H9 (cell line): ENCODE results near the gene ABCG2. TPM values are rescaled to one million over a fixed set of nuclear protein-coding genes. Genes with fewer than 3 reads are reported as not detected.

Experiments
- DNase-seq: peaks from one replicate; pipeline ENCODE4 v3.0.0-alpha.2; 2017
- H2AFZ ChIP-seq: one replicate; pipeline ENCODE4 v1.6.1; 2013; ENCODE audit warnings: mild to moderate bottlenecking, low read length, control low read depth, moderate library complexity
- H2AK5ac ChIP-seq: 2 replicates; pipeline ENCODE4 v1.6.1; 2013; ENCODE audit warnings: low read length, control low read depth, mixed read lengths; ENCODE audit not compliant: insufficient read length
- H2BK120ac ChIP-seq: one replicate; pipeline ENCODE4 v1.6.1; 2013; ENCODE audit warnings: low read depth, mild to moderate bottlenecking, low read length, control low read depth, inconsistent platforms; ENCODE audit not compliant: poor library complexity, severe bottlenecking
- H2BK12ac ChIP-seq: 2 replicates; pipeline ENCODE4 v1.6.1; 2013; ENCODE audit warnings: low read length, control low read depth, mixed read lengths, low read depth; ENCODE audit not compliant: insufficient read length
- H2BK15ac ChIP-seq: 2 replicates; pipeline ENCODE4 v1.6.1; 2013; ENCODE audit warnings: low read depth, low read length, control low read depth
- H2BK20ac ChIP-seq: one replicate; pipeline ENCODE4 v1.6.1; 2013; ENCODE audit warnings: low read depth, mild to moderate bottlenecking, low read length, control low read depth, inconsistent platforms; ENCODE audit not compliant: poor library complexity, severe bottlenecking
- H2BK5ac ChIP-seq: 2 replicates; pipeline ENCODE4 v1.6.1; 2013; ENCODE audit warnings: low read length, control low read depth, mixed read lengths; ENCODE audit not compliant: insufficient read length
- H3K14ac ChIP-seq: 2 replicates; pipeline ENCODE4 v1.6.1; 2013; ENCODE audit warnings: low read length, control low read depth; ENCODE audit not compliant: insufficient read depth
- H3K18ac ChIP-seq: 2 replicates; pipeline ENCODE4 v1.6.1; 2013; ENCODE audit warnings: low read depth, mild to moderate bottlenecking, mixed read lengths, low read length, control low read depth; ENCODE audit not compliant: insufficient read length
- H3K23ac ChIP-seq: 2 replicates; pipeline ENCODE4 v1.6.1; 2013; ENCODE audit warnings: low read length, control low read depth, mixed read lengths, low read depth; ENCODE audit not compliant: insufficient read length
- H3K23me2 ChIP-seq: 2 replicates; pipeline ENCODE4 v1.6.1; 2013; ENCODE audit warnings: low read depth, mild to moderate bottlenecking, mixed read lengths, low read length, control low read depth; ENCODE audit not compliant: insufficient read length, poor library complexity, severe bottlenecking
- H3K27ac ChIP-seq: 2 replicates; pipeline ENCODE4 v1.5.1; 2013; ENCODE audit warnings: low read length, control low read depth, mixed read lengths, low read depth; ENCODE audit not compliant: insufficient read length
- H3K27me3 ChIP-seq: 2 replicates; pipeline ENCODE4 v1.6.1; 2013; ENCODE audit warnings: low read length, control low read depth, inconsistent platforms; ENCODE audit not compliant: insufficient read depth
- H3K4ac ChIP-seq: 2 replicates; pipeline ENCODE4 v1.6.1; 2013; ENCODE audit warnings: low read depth, mild to moderate bottlenecking, control low read depth, inconsistent platforms, low read length, moderate library complexity
- H3K4me1 ChIP-seq: 2 replicates; pipeline ENCODE4 v1.6.1; 2013; ENCODE audit warnings: low read length, control low read depth, inconsistent platforms; ENCODE audit not compliant: insufficient read depth
- H3K4me2 ChIP-seq: 2 replicates; pipeline ENCODE4 v1.6.1; 2013; ENCODE audit warnings: low read length, control low read depth, mixed read lengths; ENCODE audit not compliant: insufficient read length, insufficient read depth
- H3K56ac ChIP-seq: 2 replicates; pipeline ENCODE4 v1.6.1; 2013; ENCODE audit warnings: low read depth, mild to moderate bottlenecking, mixed read lengths, low read length, control low read depth; ENCODE audit not compliant: insufficient read length
- H3K79me1 ChIP-seq: 2 replicates; pipeline ENCODE4 v1.6.1; 2013; ENCODE audit warnings: low read depth, mild to moderate bottlenecking, moderate library complexity, low read length, control low read depth, inconsistent platforms; ENCODE audit not compliant: insufficient read depth, poor library complexity, severe bottlenecking
- H3K79me2 ChIP-seq: 2 replicates; pipeline ENCODE4 v1.6.1; 2013; ENCODE audit warnings: low read length, control low read depth, inconsistent platforms; ENCODE audit not compliant: insufficient read depth
- H3K9ac ChIP-seq: 2 replicates; pipeline ENCODE4 v1.6.1; 2013; ENCODE audit warnings: low read length, control low read depth, mixed read lengths; ENCODE audit not compliant: insufficient read length; ENCODE audit errors: extremely low read depth
- H3K9me3 ChIP-seq: one replicate; pipeline ENCODE4 v1.6.1; 2013; ENCODE audit warnings: low read depth, low read length, inconsistent platforms; ENCODE audit not compliant: control insufficient read depth
- H3T11ph ChIP-seq: one replicate; pipeline ENCODE4 v1.6.1; 2013; ENCODE audit warnings: mild to moderate bottlenecking, low read length, control low read depth, inconsistent platforms
- H4K20me1 ChIP-seq: one replicate; pipeline ENCODE4 v1.6.1; 2013; ENCODE audit not compliant: control insufficient read depth, insufficient read length, insufficient read depth
- H4K5ac ChIP-seq: 2 replicates; pipeline ENCODE4 v1.6.1; 2013; ENCODE audit warnings: low read depth, mild to moderate bottlenecking, mixed read lengths, low read length, control low read depth; ENCODE audit not compliant: insufficient read length
- H4K8ac ChIP-seq: replicated peaks from 2 replicates; pipeline ENCODE4 v1.6.1; 2013; ENCODE audit warnings: low read length, control low read depth, mixed read lengths, low read depth; ENCODE audit not compliant: insufficient read length
- H4K91ac ChIP-seq: 2 replicates; pipeline ENCODE4 v1.6.1; 2013; ENCODE audit warnings: low read depth, mild to moderate bottlenecking, moderate library complexity, mixed read lengths, low read length, control low read depth; ENCODE audit not compliant: insufficient read length
- H3K27ac Mint-ChIP-seq, 3 experiments: 2 replicates in 2 of 3; 3 replicates in 1 of 3; pipeline ENCODE4 v1.8.0; 2020 to 2021; ENCODE audit warnings: mixed read lengths in 3 of 3, mild to moderate bottlenecking in 1 of 3, moderate library complexity in 1 of 3
- H3K27me3 Mint-ChIP-seq: 2 replicates; pipeline ENCODE4 v1.8.0; 2021; ENCODE audit warnings: low read depth, mild to moderate bottlenecking, moderate library complexity, mixed read lengths
- H3K36me3 Mint-ChIP-seq, 3 experiments: 2 replicates in 2 of 3; 3 replicates in 1 of 3; pipeline ENCODE4 v1.8.0; 2020 to 2021; ENCODE audit warnings: low read depth in 3 of 3, mixed read lengths in 3 of 3; ENCODE audit not compliant: insufficient read depth in 1 of 3
- H3K4me1 Mint-ChIP-seq, 2 experiments: 2 replicates each; pipeline ENCODE4 v1.8.0; 2020; ENCODE audit warnings: mixed read lengths in 2 of 2
- H3K4me3 Mint-ChIP-seq, 2 experiments: 2 replicates in 1 of 2; 3 replicates in 1 of 2; pipeline ENCODE4 v1.8.0; 2020 to 2021; ENCODE audit warnings: mild to moderate bottlenecking in 2 of 2, mixed read lengths in 2 of 2, moderate library complexity in 1 of 2
- H3K9me3 Mint-ChIP-seq, 2 experiments: 2 replicates in 1 of 2; 3 replicates in 1 of 2; pipeline ENCODE4 v1.8.0; 2020; ENCODE audit warnings: mild to moderate bottlenecking in 2 of 2, mixed read lengths in 2 of 2, moderate library complexity in 1 of 2
- WGBS: extraction: QIAGEN DNeasy Blood & Tissue Kit; methylation state at CpG from one replicate; pipeline ENCODE4 v1.1.7; 2013; ENCODE audit warnings: missing lambda C conversion rate, low lambda C conversion rate, mixed read lengths; ENCODE audit not compliant: insufficient read length; ENCODE audit errors: extremely low coverage; 5-methylcytosine and 5-hydroxymethylcytosine counted together
- total RNA-seq: library from RNA; stranded (reverse); gene quantifications from 2 replicates; pipeline ENCODE4 v1.2.1, GENCODE V29; 2021
- TF ChIP-seq, protein P1 (sequence below): fragments of 200-600 bp; sonication (generic); conservative IDR thresholded peaks from 3 replicates; pipeline ENCODE4 v1.8.0; 2021; ENCODE audit warnings: antibody characterized with exemption, mild to moderate bottlenecking

The ABCG2 gene
- total RNA-seq, 1 experiment from 2014 or later, result 1.5 TPM

DNA sequence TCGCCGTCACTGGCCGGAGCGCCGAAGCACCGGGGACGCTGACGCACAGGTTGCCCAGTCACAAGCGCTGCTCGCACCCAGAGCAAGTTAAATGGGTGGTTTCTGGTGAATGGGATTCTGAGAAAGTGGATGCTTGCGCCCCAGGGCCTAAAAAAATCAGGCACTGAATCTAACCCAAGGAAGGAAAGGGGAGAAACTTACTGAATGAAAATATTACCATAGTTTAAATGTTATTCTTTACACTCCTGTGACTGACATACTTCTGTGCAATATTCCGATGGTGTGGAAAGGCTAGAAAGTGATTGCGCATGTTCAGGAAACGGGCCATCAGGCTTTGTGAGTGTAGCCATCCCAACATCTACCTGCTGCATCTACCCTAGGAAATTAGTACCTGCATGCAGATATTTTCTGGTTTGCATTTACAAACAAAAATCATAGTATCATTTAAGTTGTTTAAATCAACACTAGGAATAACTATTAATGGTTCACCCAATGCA is 838 bp upstream of the ABCG2 start:
- Histone ChIP-seq H2AFZ (no peak overlapping the region), H3K27me3 (peaks cover 2% of the 10 kb centered on the region; the same call in 1 of the 2 replicates), H3K18ac (no peak overlapping the region), H2BK12ac (no peak overlapping the region), H3K27ac (no peak overlapping the region), H3K9ac (no peak overlapping the region), H2BK5ac (no peak overlapping the region), H3K23ac (no peak overlapping the region), H3K4me2 (peak overlapping the region; percentile 61), H3K4me1 (peaks cover 2% of the 10 kb centered on the region; the same call in 1 of the 2 replicates), H3K79me1 (no peaks in the 10 kb centered on the region), H2AK5ac (no peak overlapping the region), H4K91ac (no peak overlapping the region), H3K14ac (0 out of 2 replicates have a peak overlapping the region, but pooled peaks have one; percentile 23), H3T11ph (no peak overlapping the region), H4K20me1 (no peaks in the 10 kb centered on the region), H3K23me2 (peaks cover 5% of the 10 kb centered on the region), H3K9me3 (no peaks in the 10 kb centered on the region), H2BK20ac (no peak overlapping the region), H2BK15ac (no peak overlapping the region), H3K79me2 (no peaks in the 10 kb centered on the region), H2BK120ac (no peak overlapping the region), H3K56ac (no peak overlapping the region), H4K8ac (no peak overlapping the region), H3K4ac (no peak overlapping the region), H4K5ac (no peak overlapping the region)
- H3K27ac Mint-ChIP-seq, result peak overlapping the region in 1 of 3 experiments; percentile 74; a peak in 2 of 7 replicates
- WGBS, result no CpG with 5 or more reads among the region's 14 CpGs
- peaks cover 0 to 8% (median under 1%) of the 10 kb centered on the region in 3 experiments; a peak in 3 of 7 replicates for H3K36me3 Mint-ChIP-seq
- peaks cover 27 to 28% of the 10 kb centered on the region in 2 experiments for H3K4me1 Mint-ChIP-seq
- TF ChIP-seq, protein P1, sequence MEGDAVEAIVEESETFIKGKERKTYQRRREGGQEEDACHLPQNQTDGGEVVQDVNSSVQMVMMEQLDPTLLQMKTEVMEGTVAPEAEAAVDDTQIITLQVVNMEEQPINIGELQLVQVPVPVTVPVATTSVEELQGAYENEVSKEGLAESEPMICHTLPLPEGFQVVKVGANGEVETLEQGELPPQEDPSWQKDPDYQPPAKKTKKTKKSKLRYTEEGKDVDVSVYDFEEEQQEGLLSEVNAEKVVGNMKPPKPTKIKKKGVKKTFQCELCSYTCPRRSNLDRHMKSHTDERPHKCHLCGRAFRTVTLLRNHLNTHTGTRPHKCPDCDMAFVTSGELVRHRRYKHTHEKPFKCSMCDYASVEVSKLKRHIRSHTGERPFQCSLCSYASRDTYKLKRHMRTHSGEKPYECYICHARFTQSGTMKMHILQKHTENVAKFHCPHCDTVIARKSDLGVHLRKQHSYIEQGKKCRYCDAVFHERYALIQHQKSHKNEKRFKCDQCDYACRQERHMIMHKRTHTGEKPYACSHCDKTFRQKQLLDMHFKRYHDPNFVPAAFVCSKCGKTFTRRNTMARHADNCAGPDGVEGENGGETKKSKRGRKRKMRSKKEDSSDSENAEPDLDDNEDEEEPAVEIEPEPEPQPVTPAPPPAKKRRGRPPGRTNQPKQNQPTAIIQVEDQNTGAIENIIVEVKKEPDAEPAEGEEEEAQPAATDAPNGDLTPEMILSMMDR, result no peak
- H3K27me3 Mint-ChIP-seq, result peaks cover 31% of the 10 kb centered on the region
- peaks cover 2 to 7% of the 10 kb centered on the region in 2 experiments for H3K9me3 Mint-ChIP-seq
- H3K4me3 Mint-ChIP-seq, result peak overlapping the region; percentile 70 to 83
- no peak for DNase-seq
